T-helper 1 cell (primary cell): ENCODE measurements around the gene SORCS2.

ENCODE experiments used
- DNase-seq, 5 donors: peaks; one replicate each; pipeline ENCODE4 v3.0.0-alpha.2; 2012 to 2020

Gene SORCS2

DNA sequence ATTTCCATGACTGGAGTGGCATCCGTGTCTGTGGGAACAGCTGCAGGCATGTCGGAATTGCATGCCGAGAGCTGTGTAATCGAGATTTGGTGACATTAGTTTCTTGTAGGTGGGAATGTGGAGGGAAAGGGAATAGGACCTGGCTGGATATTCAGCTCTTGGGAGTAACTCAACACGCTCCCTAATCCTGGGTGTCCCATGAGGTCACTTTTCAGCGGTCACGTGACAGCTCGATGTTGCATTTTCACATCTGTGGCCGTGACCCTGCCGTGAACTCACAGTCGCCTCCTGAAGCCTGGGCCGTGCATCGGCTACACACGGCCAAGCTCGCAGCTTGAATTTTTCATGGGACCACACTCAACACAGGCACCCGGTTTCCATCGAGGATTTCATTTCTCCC is 268.2 kb downstream of the SORCS2 start:
- no peak for DNase-seq

- DNase-seq = no peak
Measured at GRCh38 chr4:7461230-7461629, 268.9 kb downstream of the SORCS2 start.

DNA sequence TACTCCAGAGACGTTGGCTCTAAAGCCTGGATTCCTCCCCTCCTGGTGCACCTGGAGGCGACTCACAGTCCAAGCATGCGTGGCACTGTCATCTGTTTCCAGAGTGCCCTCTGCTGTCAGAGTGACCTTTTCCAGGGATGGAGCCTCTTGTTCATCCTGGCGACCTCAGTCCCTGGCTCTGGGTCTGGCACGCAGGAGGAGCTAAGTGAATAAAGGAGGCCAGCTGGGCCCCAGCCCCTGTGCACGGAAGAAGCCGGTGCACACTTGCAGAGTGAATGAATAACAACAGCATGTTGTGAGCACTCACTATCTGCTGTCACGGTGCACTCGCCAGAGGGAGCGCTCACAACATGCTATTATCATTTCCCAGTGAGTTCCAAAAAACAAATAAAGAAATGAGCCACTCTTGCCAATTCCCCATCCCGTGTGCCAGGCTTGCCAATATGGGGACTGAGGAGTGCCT is 270.2 kb downstream of the SORCS2 start:
- DNase-seq = no peak

DNA sequence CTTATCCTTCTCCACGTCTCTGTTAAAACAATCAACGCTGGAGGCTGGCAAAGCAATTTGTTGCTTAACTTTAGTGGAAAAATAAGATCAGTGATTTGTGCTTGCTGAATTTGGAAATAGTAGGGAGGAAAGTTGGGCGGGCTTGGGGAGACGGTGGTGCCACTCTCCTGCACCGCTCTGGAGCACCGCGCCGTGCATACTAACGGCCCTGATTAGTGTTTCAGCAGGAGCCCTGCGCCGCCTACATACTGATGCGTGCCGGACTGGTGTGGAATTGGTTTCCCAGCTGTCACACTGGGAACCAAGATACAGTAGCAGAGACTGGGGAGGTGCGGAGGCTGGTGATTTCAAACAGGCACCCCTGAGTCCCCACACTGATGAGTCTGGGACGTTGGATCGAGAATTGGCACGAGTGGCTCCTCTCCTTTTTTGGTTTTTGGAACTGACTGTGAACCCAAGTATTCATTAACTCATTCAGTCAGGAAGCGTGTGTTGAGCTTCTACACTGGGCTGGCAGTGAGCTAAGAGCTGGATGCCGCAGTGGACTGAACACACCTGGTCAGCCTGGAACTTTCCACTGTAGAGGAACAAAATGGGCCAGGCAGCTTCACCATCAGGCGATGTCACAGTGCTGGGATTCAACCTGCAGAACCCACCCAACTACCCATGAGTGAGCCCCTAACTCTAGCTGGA is 271.4 kb downstream of the SORCS2 start:
- DNase-seq = no peak

- DNase-seq = no peak
Measured at GRCh38 chr4:7464259-7464655, 271.9 kb downstream of the SORCS2 start.

DNA sequence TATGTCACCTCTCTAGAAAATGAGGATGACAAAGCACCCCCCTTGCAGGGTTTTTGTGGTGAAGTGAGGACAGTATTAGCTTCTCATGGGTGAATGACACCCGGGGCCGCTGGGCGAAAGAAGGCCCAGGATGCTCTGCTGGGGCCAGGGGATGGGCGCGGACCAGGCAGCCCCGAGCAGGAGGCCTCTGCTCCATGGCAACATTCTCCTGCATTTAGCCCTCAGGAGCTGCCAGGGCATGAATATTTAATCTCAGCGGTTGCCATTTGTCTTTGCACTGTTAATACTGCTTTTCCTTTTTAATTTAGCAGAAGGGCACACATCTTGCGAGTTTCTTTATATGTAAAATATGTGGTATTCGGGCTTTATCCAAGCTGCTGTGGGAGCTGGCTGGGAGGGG is 272.7 kb downstream of the SORCS2 start:
- no peak for DNase-seq

GRCh38 chr4:7466215-7466614 is 273.9 kb downstream of the SORCS2 start:
- no peak for DNase-seq

- no peak for DNase-seq
Measured at GRCh38 chr4:7466904-7467303, 274.6 kb downstream of the SORCS2 start.

GRCh38 chr4:7467471-7467870 is 275.1 kb downstream of the SORCS2 start:
- DNase-seq = no peak

GRCh38 chr4:7469023-7469422 is 276.7 kb downstream of the SORCS2 start:
- no peak for DNase-seq

- DNase-seq = no peak
Measured at GRCh38 chr4:7470111-7470510, 277.8 kb downstream of the SORCS2 start.

DNA sequence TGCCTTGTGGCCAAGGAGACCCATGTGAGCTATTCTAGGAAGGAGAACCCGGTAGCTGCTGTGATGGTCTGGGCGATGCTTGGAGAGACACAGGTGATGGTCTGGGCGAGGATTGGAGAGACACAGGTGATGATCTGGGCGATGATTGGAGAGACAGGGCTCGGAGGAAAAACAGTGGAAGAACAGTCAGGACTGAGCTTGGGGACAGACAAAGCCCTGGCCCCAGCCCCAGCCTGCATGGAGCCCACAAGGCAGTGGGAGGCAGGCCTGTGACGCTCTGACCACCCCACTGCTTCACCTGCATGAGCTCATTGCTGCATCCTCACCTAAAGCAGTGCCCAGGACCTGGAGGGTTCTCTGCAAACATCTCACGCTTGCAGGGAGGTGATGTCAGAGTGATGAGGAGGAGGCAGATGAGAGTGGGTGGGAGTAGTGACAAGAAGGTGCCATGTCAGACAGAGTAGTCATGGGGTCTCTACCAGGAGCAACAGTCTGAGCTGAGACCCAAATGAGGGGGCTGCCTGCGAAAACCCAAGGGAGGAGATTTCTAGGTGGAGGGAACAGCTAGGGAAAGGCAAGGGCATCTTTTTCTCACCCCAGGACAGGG is 278.3 kb downstream of the SORCS2 start:
- DNase-seq = no peak

DNA sequence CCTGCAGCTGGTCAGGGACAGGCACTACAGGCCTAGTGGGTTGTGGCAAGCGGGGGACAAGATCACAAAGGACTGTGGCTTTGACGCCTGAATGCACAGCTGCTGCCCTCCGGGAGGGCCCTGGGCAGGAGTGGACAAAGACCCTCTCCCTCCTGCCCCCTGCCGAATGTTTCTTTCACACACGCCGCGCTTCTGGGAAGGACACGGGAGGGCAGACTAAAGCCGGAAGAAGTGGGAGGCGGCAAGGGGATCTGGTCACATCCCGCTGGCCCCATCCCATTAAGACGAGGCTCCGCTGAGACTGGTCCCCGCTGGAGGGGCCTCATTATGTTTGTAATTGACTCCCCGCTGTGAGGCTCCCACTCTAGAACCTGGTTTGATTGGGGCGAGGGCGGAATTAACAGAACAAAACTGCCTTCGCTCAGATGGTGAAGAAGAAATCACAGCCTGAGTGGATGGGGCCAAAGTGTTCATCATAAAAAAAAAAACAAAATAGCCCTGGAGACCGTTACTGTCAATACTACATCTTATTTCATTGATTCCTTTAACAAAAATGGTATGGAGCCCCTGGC is 280.2 kb downstream of the SORCS2 start:
- no peak for DNase-seq

- no peak for DNase-seq
Measured at GRCh38 chr4:7473081-7473480, 280.7 kb downstream of the SORCS2 start.

- no peak for DNase-seq
Measured at GRCh38 chr4:7474320-7474719, 282.0 kb downstream of the SORCS2 start.

DNA sequence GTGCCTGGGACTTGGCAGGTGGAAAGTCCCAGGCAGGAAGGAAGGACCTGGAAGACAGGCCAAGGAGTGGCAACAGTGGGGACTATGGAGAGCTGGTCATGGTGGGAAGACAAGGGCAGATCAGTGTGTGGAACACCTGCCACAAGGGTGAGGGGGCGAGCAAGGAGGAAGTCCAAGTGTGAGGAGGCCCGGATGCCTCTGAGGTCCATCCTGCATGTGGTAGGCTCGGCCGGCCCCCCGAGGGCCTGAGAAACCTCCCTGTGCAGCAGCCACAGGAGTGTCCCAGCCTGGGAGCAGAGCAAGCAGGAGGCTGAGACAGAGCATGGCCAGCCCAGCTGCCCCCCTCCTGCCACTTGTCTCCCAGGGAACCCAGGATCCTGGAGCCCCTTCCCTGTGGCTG is 282.9 kb downstream of the SORCS2 start:
- DNase-seq = no peak

DNA sequence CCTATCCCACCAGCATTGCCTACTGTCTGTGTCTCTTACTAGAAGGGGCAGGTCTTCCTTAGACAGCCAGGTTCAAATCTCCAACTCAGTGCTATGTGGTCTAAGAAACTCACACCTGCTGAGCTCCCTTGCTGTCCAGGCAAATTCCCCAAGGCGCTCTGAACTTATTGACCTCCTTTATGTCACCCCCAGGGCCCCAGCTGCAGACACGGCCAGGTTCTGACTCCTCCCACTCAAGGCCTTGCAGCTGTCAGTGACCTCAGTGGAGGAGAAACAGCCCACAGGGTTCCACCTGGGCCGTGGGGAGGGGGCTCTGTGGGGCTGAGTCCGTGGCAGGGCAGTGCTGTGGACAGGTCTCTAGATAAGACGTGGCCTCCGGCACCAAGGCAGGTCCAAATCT is 284.5 kb downstream of the SORCS2 start:
- DNase-seq = no peak

- DNase-seq = no peak
Measured at GRCh38 chr4:7477695-7478094, 285.4 kb downstream of the SORCS2 start.

- DNase-seq = no peak
Measured at GRCh38 chr4:7478665-7479064, 286.3 kb downstream of the SORCS2 start.

- DNase-seq = no peak
Measured at GRCh38 chr4:7480423-7480822, 288.1 kb downstream of the SORCS2 start.

GRCh38 chr4:7481227-7481626 is 288.9 kb downstream of the SORCS2 start:
- no peak for DNase-seq

GRCh38 chr4:7485096-7485495 is 292.8 kb downstream of the SORCS2 start:
- DNase-seq = no peak

DNA sequence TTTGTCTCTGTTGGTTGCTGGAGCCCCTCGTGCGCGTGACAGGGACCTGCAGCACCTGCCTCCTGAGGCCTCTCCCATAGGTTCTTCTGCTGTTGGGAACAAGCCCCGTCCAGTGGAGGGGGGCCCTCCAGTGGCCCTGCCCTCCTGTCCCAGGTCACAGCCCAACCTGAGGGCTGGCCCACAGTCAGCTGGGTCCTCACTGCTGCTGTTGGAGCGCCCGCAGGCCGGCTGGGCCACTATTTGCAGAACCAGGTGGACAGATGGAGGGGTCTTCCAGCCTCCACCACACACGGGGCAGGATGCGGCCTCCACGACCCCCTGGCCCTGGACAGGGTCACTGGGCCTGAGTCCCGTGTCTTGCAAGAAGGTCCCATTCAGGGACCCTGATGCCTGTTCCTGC is 293.8 kb downstream of the SORCS2 start:
- no peak for DNase-seq

- no peak for DNase-seq
Measured at GRCh38 chr4:7487502-7487901, 295.2 kb downstream of the SORCS2 start.
